Right atrium auricular region (tissue), 2 donors: Measurements from ENCODE around the gene KRT20. TPM values are rescaled to one million over a fixed set of nuclear protein-coding genes. Genes with fewer than 3 reads are reported as not detected.

Experiments used
- DNase-seq: peaks from one replicate; pipeline ENCODE4 v3.0.0-alpha.2; 2019; ENCODE audit warnings: low spot score
- H3K27ac ChIP-seq, 2 donors: fragments of 200-600 bp; sonication (generic); 1 replicate in 1 of 2; 2 replicates in 1 of 2; pipeline ENCODE4 v1.5.1; 2016 to 2019
- H3K27me3 ChIP-seq, 2 donors: fragments of 200-600 bp; sonication (generic); one replicate each; pipeline versions ENCODE4 v1.5.1 to v1.6.0; 2017 to 2019
- H3K36me3 ChIP-seq: fragments of 200-600 bp; sonication (generic); one replicate; pipeline ENCODE4 v1.5.1; 2016
- H3K4me1 ChIP-seq, 2 donors: fragments of 200-600 bp; sonication (generic); one replicate each; pipeline versions ENCODE4 v1.5.1 to v1.6.0; 2017 to 2019
- H3K4me3 ChIP-seq, 2 donors: fragments of 200-600 bp; sonication (generic); 1 replicate in 1 of 2; 2 replicates in 1 of 2; pipeline ENCODE4 v1.5.1; 2017 to 2019; ENCODE audit warnings: mild to moderate bottlenecking in 1 of 2, moderate library complexity in 1 of 2
- H3K9me3 ChIP-seq, 2 donors: fragments of 200-600 bp; sonication (generic); one replicate each; pipeline ENCODE4 v1.5.1; 2019
- total RNA-seq, 2 donors: library from RNA; depleted of rRNA; stranded (reverse); fragments of >200 nt; gene quantifications; one replicate each; pipeline ENCODE4 v1.1.0, GENCODE V29; 2016
- TF ChIP-seq, protein P1 (sequence below), 2 donors: fragments of 200-600 bp; sonication (generic); IDR thresholded peaks; one replicate each; pipeline ENCODE4 v1.5.1; 2019; ENCODE audit warnings: antibody characterized with exemption in 2 of 2

KRT20 gene
- total RNA-seq, 2 donors from 2014 or later = not detected

DNA sequence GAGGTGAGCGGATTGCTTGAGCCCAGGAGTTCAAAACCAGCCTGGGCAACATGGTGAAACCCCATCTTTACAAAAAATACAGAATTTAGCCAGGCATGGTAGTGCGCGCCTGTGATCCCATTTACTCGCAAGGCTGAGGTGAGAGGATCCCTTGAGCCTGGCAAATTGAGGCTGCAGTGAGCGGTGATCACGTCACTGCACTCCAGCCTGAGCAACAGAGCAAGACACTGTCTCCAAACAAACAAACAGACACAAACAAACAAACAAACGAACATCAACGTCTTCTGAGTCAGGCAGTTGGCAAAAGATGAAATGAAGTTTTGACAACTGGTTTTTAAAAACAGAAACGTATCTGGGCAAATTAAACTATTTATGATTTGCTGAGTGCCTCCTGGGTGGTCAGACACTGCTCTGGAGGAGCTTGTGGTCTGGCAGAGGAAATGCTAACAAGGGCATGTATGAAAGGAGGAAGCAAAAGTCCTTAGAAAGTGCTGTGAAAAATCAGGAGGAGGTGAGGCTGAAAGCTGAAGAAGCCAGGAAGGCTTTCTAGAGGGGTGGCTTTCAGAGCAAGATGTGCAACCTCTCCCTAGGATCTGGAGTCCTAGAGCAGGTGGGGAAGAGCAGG lies 10.2 kb upstream of the KRT20 start:
- Histone ChIP-seq H3K9me3 (no peaks in the 10 kb centered on the region), H3K4me3 (no peak overlapping the region), H3K4me1 (no peaks in the 10 kb centered on the region), H3K27ac (no peak overlapping the region), H3K36me3 (no peaks in the 10 kb centered on the region), H3K27me3 (no peaks in the 10 kb centered on the region)
- TF ChIP-seq, protein P1, sequence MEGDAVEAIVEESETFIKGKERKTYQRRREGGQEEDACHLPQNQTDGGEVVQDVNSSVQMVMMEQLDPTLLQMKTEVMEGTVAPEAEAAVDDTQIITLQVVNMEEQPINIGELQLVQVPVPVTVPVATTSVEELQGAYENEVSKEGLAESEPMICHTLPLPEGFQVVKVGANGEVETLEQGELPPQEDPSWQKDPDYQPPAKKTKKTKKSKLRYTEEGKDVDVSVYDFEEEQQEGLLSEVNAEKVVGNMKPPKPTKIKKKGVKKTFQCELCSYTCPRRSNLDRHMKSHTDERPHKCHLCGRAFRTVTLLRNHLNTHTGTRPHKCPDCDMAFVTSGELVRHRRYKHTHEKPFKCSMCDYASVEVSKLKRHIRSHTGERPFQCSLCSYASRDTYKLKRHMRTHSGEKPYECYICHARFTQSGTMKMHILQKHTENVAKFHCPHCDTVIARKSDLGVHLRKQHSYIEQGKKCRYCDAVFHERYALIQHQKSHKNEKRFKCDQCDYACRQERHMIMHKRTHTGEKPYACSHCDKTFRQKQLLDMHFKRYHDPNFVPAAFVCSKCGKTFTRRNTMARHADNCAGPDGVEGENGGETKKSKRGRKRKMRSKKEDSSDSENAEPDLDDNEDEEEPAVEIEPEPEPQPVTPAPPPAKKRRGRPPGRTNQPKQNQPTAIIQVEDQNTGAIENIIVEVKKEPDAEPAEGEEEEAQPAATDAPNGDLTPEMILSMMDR (IDR thresholded peaks at IDR 0.05) = no peak
- DNase-seq = no peak

DNA sequence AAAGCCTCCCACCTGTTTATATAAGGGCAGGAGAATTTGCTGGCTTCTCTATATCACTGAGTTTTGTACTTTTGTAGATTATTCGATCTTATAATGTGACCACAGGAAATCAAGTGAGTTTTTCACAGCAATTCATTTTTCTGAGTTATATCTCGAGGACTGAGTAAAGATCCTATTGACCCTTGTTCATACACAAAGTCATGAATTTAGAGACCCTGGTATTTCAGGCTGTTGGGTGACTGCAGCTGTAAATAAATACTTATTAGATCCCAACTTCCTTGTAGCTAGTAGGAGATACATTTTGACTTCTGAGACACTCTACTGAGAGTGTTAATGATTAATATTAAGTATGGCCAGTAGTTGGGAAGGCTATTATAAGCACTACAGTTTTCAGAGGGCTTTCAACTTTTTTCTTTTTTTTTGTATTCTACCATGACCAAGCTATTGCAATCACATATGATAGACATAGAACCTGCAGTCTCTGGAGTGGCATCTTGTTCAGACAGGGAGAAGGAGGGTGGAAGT lies 3.2 kb upstream of the KRT20 start:
- no peaks in the 10 kb centered on the region for H3K4me1 ChIP-seq
- DNase-seq = no peak
- H3K27me3 ChIP-seq = no peaks in the 10 kb centered on the region
- no peak overlapping the region for H3K27ac ChIP-seq
- no peaks in the 10 kb centered on the region for H3K9me3 ChIP-seq
- TF ChIP-seq, protein P1 (IDR thresholded peaks at IDR 0.05) = no peak
- H3K4me3 ChIP-seq = no peak overlapping the region
- H3K36me3 ChIP-seq = no peaks in the 10 kb centered on the region

DNA sequence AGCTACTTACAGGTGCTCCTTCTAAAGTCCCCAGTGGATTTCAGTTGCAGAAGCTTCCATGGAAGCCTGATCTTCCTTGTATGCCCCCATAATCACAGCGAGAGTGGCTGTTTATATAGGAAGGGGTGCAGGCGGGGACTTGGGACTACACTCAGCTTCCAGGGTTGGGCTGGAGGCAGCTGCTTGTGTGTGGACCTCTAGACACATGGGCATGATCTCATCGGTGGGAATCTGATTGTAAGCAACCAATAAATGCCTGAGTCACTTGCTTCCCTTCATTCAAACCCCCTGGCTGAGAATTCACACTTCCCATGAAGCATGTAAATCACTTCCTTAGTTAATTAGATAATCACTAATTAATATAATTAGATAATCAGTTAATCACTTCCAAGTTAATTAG lies 1.0 kb upstream of the KRT20 start:
- TF ChIP-seq, protein P1 (IDR thresholded peaks at IDR 0.05) = no peak
- no peak for DNase-seq
- H3K27me3 ChIP-seq = no peaks in the 10 kb centered on the region

DNA sequence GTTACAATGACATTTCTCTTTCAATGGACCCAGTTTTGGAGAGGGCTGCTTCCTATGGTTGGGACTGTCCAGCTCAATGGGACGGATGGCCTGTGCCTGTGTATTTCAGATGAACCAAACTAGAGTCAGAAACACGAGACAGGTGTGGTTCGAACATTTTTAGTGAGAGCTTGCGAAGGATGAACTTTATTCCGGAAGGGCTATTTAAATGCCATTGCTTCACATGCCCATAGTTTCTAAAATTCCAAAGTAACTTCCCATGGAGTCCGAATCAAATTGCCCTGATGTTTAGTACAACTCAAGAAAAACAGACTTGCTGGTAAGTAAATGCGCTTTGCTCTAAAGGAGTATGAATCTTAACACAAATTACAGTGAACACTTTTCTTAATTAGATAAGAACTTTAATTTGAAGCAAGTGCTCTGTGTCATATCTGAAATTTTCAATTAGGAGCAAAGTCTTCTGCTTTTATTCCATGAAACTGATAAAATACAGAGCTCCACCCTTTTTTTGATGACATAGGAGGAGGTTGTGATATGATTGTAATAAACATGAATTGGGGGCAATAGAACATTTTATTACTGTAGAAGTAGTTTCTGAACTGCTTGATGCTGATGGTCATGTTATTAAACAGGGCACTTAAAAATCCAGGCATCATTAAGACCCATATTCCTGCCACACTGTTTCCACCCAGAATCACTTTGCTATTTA lies 1.3 kb downstream of the KRT20 start:
- Histone ChIP-seq H3K27me3 (no peaks in the 10 kb centered on the region), H3K4me3 (no peak overlapping the region), H3K27ac (no peak overlapping the region), H3K36me3 (no peaks in the 10 kb centered on the region), H3K4me1 (no peaks in the 10 kb centered on the region), H3K9me3 (no peaks in the 10 kb centered on the region)
- TF ChIP-seq, protein P1 (IDR thresholded peaks at IDR 0.05) = no peak
- no peak for DNase-seq

More for the DNA sequence above, 1.0 kb upstream of the KRT20 start:
- H3K27ac ChIP-seq = no peak overlapping the region
- no peaks in the 10 kb centered on the region for H3K4me1 ChIP-seq
- no peaks in the 10 kb centered on the region for H3K36me3 ChIP-seq
- H3K4me3 ChIP-seq = no peak overlapping the region
- H3K9me3 ChIP-seq = no peaks in the 10 kb centered on the region

DNA sequence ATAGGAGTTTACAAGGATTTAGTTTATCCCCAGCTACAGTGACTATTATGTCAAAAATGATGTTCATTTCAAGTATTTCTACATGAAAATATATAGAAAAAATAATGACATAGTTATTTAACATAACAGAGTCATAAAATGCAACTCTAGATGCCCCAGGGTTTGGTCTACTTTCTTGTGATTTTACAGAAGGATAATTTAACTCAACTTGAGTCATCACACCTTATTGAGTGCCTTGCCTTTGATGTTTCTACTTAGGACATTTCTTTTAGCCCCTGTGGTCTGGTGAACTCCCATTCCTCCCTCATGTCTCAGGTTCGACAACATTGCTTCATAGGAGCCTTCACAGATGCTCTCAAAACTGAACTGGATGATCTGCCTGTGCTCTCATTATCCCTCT lies 2.0 kb downstream of the KRT20 start:
- no peak overlapping the region for H3K4me3 ChIP-seq

More for the DNA sequence above, 2.0 kb downstream of the KRT20 start:
- Histone ChIP-seq H3K36me3 (no peaks in the 10 kb centered on the region), H3K4me1 (no peaks in the 10 kb centered on the region), H3K9me3 (no peaks in the 10 kb centered on the region), H3K27ac (no peak overlapping the region), H3K27me3 (no peaks in the 10 kb centered on the region)
- no peak for DNase-seq
- TF ChIP-seq, protein P1 (IDR thresholded peaks at IDR 0.05) = no peak
